K562 (cell line): ENCODE results near the gene ANK3.

Experiments
- CTCF ChIP-seq, 3 experiments: IDR thresholded peaks in 2 of 3; conservative IDR thresholded peaks in 1 of 3; 2 replicates each; pipeline ENCODE4 v1.5.1; 2011 to 2012; ENCODE audit warnings: low read length in 3 of 3, mild to moderate bottlenecking in 3 of 3, control low read depth in 2 of 3, improper control_type of control experiment in 1 of 3, inconsistent platforms in 1 of 3, low read depth in 1 of 3, mixed read lengths in 1 of 3, moderate library complexity in 1 of 3; ENCODE audit not compliant: insufficient read depth in 2 of 3
- E2F8 ChIP-seq: fragments of 450-650 bp; IDR thresholded peaks from 2 replicates; pipeline ENCODE4 v1.7.1; 2018; ENCODE audit warnings: mild to moderate bottlenecking, low read depth; ENCODE audit not compliant: partially characterized antibody

GRCh38 chr10:60236869-60237524, 152.7 kb downstream of the ANK3 start:
- TF ChIP-seq E2F8 = no peak
- TF ChIP-seq CTCF (IDR thresholded peaks at IDR 0.05 in 2 of 3, conservative IDR thresholded peaks at IDR 0.05 in 1 of 3; ENCODE audit: insufficient read depth in 2 of 3, low read depth in 1 of 3, low read length in 3 of 3) = no peak
